Kidney tubule cell (primary cell): ENCODE results near the gene DLL4.

Experiments
- DNase-seq: peaks from one replicate; pipeline ENCODE4 v3.0.0-alpha.2; 2018; ENCODE audit warnings: low spot score

The DLL4 gene

GRCh38 chr15:40928821-40929659 lies at the start of gene DLL4:
DLL4 (plus strand) TSS chr15:40929340; CDS start chr15:40929669, 329 bp downstream.
- DNase-seq = peak; percentile 59

- no peak for DNase-seq
These were observed 49.5 kb upstream of the DLL4 start for GRCh38 chr15:40879609-40880008.

GRCh38 chr15:40881351-40881750 lies 47.8 kb upstream of the DLL4 start:
- DNase-seq = no peak

- DNase-seq = no peak
These were observed 42.6 kb upstream of the DLL4 start for GRCh38 chr15:40886586-40886985.

- no peak for DNase-seq
These were observed 40.0 kb upstream of the DLL4 start for GRCh38 chr15:40889112-40889511.

GRCh38 chr15:40891138-40891537 lies 38.0 kb upstream of the DLL4 start:
- no peak for DNase-seq

- peak; percentile 73 for DNase-seq
These were observed 37.2 kb upstream of the DLL4 start for GRCh38 chr15:40891810-40892446.

- DNase-seq = no peak
These were observed 36.6 kb upstream of the DLL4 start for GRCh38 chr15:40892447-40893012.

- DNase-seq = no peak
These were observed 36.0 kb upstream of the DLL4 start for GRCh38 chr15:40893019-40893670.

GRCh38 chr15:40893733-40894680 lies 35.1 kb upstream of the DLL4 start, which contains the start of gene VPS18:
VPS18 (plus strand) TSS chr15:40894450; CDS start chr15:40894769, 319 bp downstream.
- peak; percentile 98 for DNase-seq

- peak; percentile 84 for DNase-seq
These were observed 34.3 kb upstream of the DLL4 start for GRCh38 chr15:40894681-40895448.

GRCh38 chr15:40899536-40900207 lies 29.5 kb upstream of the DLL4 start:
- DNase-seq = no peak

- DNase-seq = no peak
These were observed 28.7 kb upstream of the DLL4 start for GRCh38 chr15:40900256-40901052.

- DNase-seq = no peak
These were observed 28.1 kb upstream of the DLL4 start for GRCh38 chr15:40901053-40901443.

GRCh38 chr15:40902605-40903561 lies 26.3 kb upstream of the DLL4 start:
- no peak for DNase-seq

- no peak for DNase-seq
These were observed 24.5 kb upstream of the DLL4 start for GRCh38 chr15:40904552-40905201.
